Measurements from ENCODE around the gene TMA7B. TPM values are rescaled to one million over a fixed set of nuclear protein-coding genes. Genes with fewer than 3 reads are reported as not detected.
A peak's percentile ranks its signal among the peaks of the same experiment; 100 is the strongest.

The TMA7B gene
- total RNA-seq, 1 donor from 2014 or later: not detected

GRCh38 chr22:39995393-39996252 lies 35.4 kb downstream of the TMA7B start:
- peak overlapping the region; percentile 50 for H3K4me3 ChIP-seq (ENCODE audit: low read depth, low read length)
- DNase-seq (ENCODE audit: low read depth): no peak

GRCh38 chr22:39996732-39997131 lies 36.5 kb downstream of the TMA7B start:
- TF ChIP-seq CTCF (conservative IDR thresholded peaks at IDR 0.05; ENCODE audit: low read depth, low read length): no peak
- H3K4me3 ChIP-seq (ENCODE audit: low read depth, low read length): no peak overlapping the region
- no peak for DNase-seq (ENCODE audit: low read depth)

More at GRCh38 chr22:39995393-39996252, 35.4 kb downstream of the TMA7B start:
- TF ChIP-seq CTCF (conservative IDR thresholded peaks at IDR 0.05; ENCODE audit: low read depth, low read length): no peak

GRCh38 chr22:39997421-39997820 lies 37.2 kb downstream of the TMA7B start:
- TF ChIP-seq CTCF (conservative IDR thresholded peaks at IDR 0.05; ENCODE audit: low read depth, low read length): no peak
- DNase-seq (ENCODE audit: low read depth): no peak

GRCh38 chr22:39997939-39998726 lies 37.9 kb downstream of the TMA7B start:
- no peak overlapping the region for H3K4me3 ChIP-seq (ENCODE audit: low read depth, low read length)
- no peak for TF ChIP-seq CTCF (conservative IDR thresholded peaks at IDR 0.05; ENCODE audit: low read depth, low read length)
- no peak for DNase-seq (ENCODE audit: low read depth)

More at GRCh38 chr22:39997421-39997820, 37.2 kb downstream of the TMA7B start:
- no peak overlapping the region for H3K4me3 ChIP-seq (ENCODE audit: low read depth, low read length)

GRCh38 chr22:39999144-39999757 lies 39.1 kb downstream of the TMA7B start:
- no peak overlapping the region for H3K4me3 ChIP-seq (ENCODE audit: low read depth, low read length)
- DNase-seq (ENCODE audit: low read depth): peak; percentile 79
- peak; percentile 32 for TF ChIP-seq CTCF (conservative IDR thresholded peaks at IDR 0.05; ENCODE audit: low read depth, low read length)

- no peak for DNase-seq (ENCODE audit: low read depth)
- no peak overlapping the region for H3K4me3 ChIP-seq (ENCODE audit: low read depth, low read length)
- TF ChIP-seq CTCF (conservative IDR thresholded peaks at IDR 0.05; ENCODE audit: low read depth, low read length): no peak
These were observed 40.0 kb downstream of the TMA7B start for GRCh38 chr22:40000171-40000570.
